HG03342 (cell line): ENCODE data around the gene HERC2.
"Not testable (repeated sequence)": the region's sequence is repeated elsewhere in the genome, so short reads cannot be mapped to it uniquely, and the experiment has no call there.

Experiments
- ATAC-seq: cut with Tn5 transposase; IDR thresholded peaks from one replicate; pipeline ENCODE4 v1.9.1; 2021; ENCODE audit warnings: mild to moderate bottlenecking, moderate library complexity; ENCODE audit not compliant: unreplicated experiment

Gene HERC2

GRCh38 chr15:28228990-28229640 is 92.9 kb downstream of the HERC2 start:
- ATAC-seq = not testable (repeated sequence)

- ATAC-seq = no peak
Observed at GRCh38 chr15:28228096-28228495, 93.9 kb downstream of the HERC2 start.

- ATAC-seq = not testable (repeated sequence)
Observed at GRCh38 chr15:28227303-28227702, 94.7 kb downstream of the HERC2 start.

GRCh38 chr15:28222612-28223011 is 99.4 kb downstream of the HERC2 start:
- not testable (repeated sequence) for ATAC-seq

GRCh38 chr15:28221696-28222095 is 100.3 kb downstream of the HERC2 start:
- not testable (repeated sequence) for ATAC-seq

GRCh38 chr15:28219116-28219515 is 102.9 kb downstream of the HERC2 start:
- ATAC-seq = no peak

GRCh38 chr15:28216946-28217546 is 104.9 kb downstream of the HERC2 start:
- ATAC-seq = not testable (repeated sequence)

GRCh38 chr15:28215521-28215920 is 106.5 kb downstream of the HERC2 start:
- ATAC-seq = not testable (repeated sequence)

GRCh38 chr15:28214006-28214790 is 107.8 kb downstream of the HERC2 start:
- not testable (repeated sequence) for ATAC-seq

GRCh38 chr15:28213393-28213792 is 108.6 kb downstream of the HERC2 start:
- not testable (repeated sequence) for ATAC-seq

GRCh38 chr15:28208583-28208982 is 113.4 kb downstream of the HERC2 start:
- ATAC-seq = no peak

- ATAC-seq = not testable (repeated sequence)
Observed at GRCh38 chr15:28205640-28206039, 116.3 kb downstream of the HERC2 start.

- not testable (repeated sequence) for ATAC-seq
Observed at GRCh38 chr15:28203055-28203828, 118.7 kb downstream of the HERC2 start.

- ATAC-seq = not testable (repeated sequence)
Observed at GRCh38 chr15:28202124-28202523, 119.9 kb downstream of the HERC2 start.

GRCh38 chr15:28198215-28198614 is 123.8 kb downstream of the HERC2 start:
- ATAC-seq = not testable (repeated sequence)

- not testable (repeated sequence) for ATAC-seq
Observed at GRCh38 chr15:28197694-28198093, 124.3 kb downstream of the HERC2 start.

- not testable (repeated sequence) for ATAC-seq
Observed at GRCh38 chr15:28196581-28196980, 125.4 kb downstream of the HERC2 start.

GRCh38 chr15:28192772-28193171 is 129.2 kb downstream of the HERC2 start:
- ATAC-seq = no peak

GRCh38 chr15:28191832-28192231 is 130.1 kb downstream of the HERC2 start:
- ATAC-seq = no peak

GRCh38 chr15:28190391-28191174 is 131.4 kb downstream of the HERC2 start:
- no peak for ATAC-seq
